ENCODE results near the gene HPS4. TPM values are rescaled to one million over a fixed set of nuclear protein-coding genes. Genes with fewer than 3 reads are reported as not detected.

HPS4 gene
- total and polyA plus RNA-seq, 12 donors, result 4.6 to 14.3 (median 9.0) TPM

DNA sequence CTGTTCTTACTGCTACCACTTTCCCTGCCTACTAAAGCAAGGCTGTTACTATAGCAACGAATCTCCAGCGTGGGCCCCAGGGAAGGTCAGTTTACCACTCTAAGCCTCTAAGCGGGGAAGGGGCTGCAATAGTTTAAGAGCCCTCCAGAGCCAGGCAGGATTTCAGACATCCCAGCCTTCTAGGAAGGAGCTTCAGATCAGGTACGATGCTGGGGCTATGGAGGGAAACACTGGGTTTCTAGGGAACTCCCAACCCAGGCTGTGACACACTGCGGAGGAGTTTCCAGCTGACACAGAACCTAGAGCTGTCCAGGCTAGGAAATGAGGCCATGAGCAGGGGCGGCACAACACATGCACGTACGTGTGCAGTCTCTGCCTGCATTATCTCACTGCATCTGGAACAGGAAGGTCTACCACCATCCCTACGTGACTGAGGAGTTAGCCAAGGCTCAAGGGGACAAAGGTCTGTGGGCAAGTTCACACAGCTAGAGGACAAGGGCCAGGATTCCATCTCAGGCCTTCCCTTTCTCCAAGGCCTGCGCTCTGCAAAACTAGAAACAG is 20.4 kb downstream of the HPS4 start:
- no peaks in the 10 kb centered on the region for H3K9me3 ChIP-seq
- TF ChIP-seq, protein P1, sequence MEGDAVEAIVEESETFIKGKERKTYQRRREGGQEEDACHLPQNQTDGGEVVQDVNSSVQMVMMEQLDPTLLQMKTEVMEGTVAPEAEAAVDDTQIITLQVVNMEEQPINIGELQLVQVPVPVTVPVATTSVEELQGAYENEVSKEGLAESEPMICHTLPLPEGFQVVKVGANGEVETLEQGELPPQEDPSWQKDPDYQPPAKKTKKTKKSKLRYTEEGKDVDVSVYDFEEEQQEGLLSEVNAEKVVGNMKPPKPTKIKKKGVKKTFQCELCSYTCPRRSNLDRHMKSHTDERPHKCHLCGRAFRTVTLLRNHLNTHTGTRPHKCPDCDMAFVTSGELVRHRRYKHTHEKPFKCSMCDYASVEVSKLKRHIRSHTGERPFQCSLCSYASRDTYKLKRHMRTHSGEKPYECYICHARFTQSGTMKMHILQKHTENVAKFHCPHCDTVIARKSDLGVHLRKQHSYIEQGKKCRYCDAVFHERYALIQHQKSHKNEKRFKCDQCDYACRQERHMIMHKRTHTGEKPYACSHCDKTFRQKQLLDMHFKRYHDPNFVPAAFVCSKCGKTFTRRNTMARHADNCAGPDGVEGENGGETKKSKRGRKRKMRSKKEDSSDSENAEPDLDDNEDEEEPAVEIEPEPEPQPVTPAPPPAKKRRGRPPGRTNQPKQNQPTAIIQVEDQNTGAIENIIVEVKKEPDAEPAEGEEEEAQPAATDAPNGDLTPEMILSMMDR (IDR thresholded peaks at IDR 0.05), result no peak
- WGBS, 2 donors, result 78 to 79% methylated on average over 10 of the region's 10 CpGs
- H3K4me1 ChIP-seq, result peaks cover 0 to 21% (median 3%) of the 10 kb centered on the region in 9 donors
- no peaks in the 10 kb centered on the region for H3K27me3 ChIP-seq
- no peak overlapping the region for H3K4me3 ChIP-seq
- peak in 5 of 8 donors; percentile 35 to 64 (median 49) for ATAC-seq
- DNase-seq, result no peak
- intact Hi-C loops (cut with DNase I), result loop anchor here in 6 of 10 donors (5.0 to 10.0 kb wide), 6 partner anchors 66 to 806 kb away; no protein-coding TSS in a partner anchor
- peaks cover 0 to 100% (median 52%) of the 10 kb centered on the region in 9 donors for H3K36me3 ChIP-seq
- no peak overlapping the region for H3K27ac ChIP-seq

GRCh38 chr22:26462641-26463040 is 20.9 kb downstream of the HPS4 start:
- Histone ChIP-seq H3K36me3 (peaks cover 0 to 100% (median 52%) of the 10 kb centered on the region in 9 donors), H3K27ac (no peak overlapping the region), H3K27me3 (no peaks in the 10 kb centered on the region), H3K4me1 (peaks cover 0 to 21% (median 3%) of the 10 kb centered on the region in 9 donors), H3K9me3 (no peaks in the 10 kb centered on the region), H3K4me3 (no peak overlapping the region)
- intact Hi-C loops (cut with DNase I), result loop anchor here in 6 of 10 donors (5.0 to 10.0 kb wide), 6 partner anchors 65 to 805 kb away; no protein-coding TSS in a partner anchor
- TF ChIP-seq, protein P1 (IDR thresholded peaks at IDR 0.05), result no peak
- DNase-seq (no peak), ATAC-seq (no peak)
- WGBS, 2 donors, result 82 to 87% methylated on average over 3 of the region's 3 CpGs

- no peak overlapping the region for H3K27ac ChIP-seq
- H3K36me3 ChIP-seq, result peaks cover 0 to 100% (median 50%) of the 10 kb centered on the region in 9 donors
- 94 to 98% methylated on average over 5 of the region's 5 CpGs for WGBS, 2 donors
- peaks cover 0 to 21% (median 3%) of the 10 kb centered on the region in 9 donors for H3K4me1 ChIP-seq
- intact Hi-C loops (cut with DNase I), result loop anchor here in 6 of 10 donors (5.0 to 10.0 kb wide), 6 partner anchors 65 to 805 kb away; no protein-coding TSS in a partner anchor
- H3K9me3 ChIP-seq, result no peaks in the 10 kb centered on the region
- TF ChIP-seq, protein P1 (IDR thresholded peaks at IDR 0.05), result no peak
- DNase-seq, result no peak
- ATAC-seq, result no peak
- H3K4me3 ChIP-seq, result no peak overlapping the region
- no peaks in the 10 kb centered on the region for H3K27me3 ChIP-seq
Observed at GRCh38 chr22:26462051-26462450, 21.5 kb downstream of the HPS4 start.

- WGBS, 2 donors, result 34 to 35% methylated on average over 3 of the region's 3 CpGs
- H3K9me3 ChIP-seq, result no peaks in the 10 kb centered on the region
- no peak overlapping the region for H3K27ac ChIP-seq
- TF ChIP-seq, protein P1 (IDR thresholded peaks at IDR 0.05), result peak; percentile 42 to 80 (median 72)
- no peak overlapping the region for H3K4me3 ChIP-seq
- H3K4me1 ChIP-seq, result peaks cover 0 to 21% (median 3%) of the 10 kb centered on the region in 9 donors
- intact Hi-C loops (cut with DNase I), result loop anchor here in 8 of 10 donors (2.0 to 10.0 kb wide), 8 partner anchors 62 to 804 kb away; no protein-coding TSS in a partner anchor
- DNase-seq, result peak; percentile 49 to 50
- peak in 7 of 8 donors; percentile 45 to 72 (median 61) for ATAC-seq
- peaks cover 0 to 100% (median 44%) of the 10 kb centered on the region in 9 donors for H3K36me3 ChIP-seq
- no peaks in the 10 kb centered on the region for H3K27me3 ChIP-seq
Observed at GRCh38 chr22:26461188-26461810, 22.3 kb downstream of the HPS4 start.
